A549 treated with ZK216348 at 1 μM for 4 hours (cell line): Measurements from ENCODE around the gene ISL2. TPM values are rescaled to one million over a fixed set of nuclear protein-coding genes. Genes with fewer than 3 reads are reported as not detected.

Experiments used
- total RNA-seq: library from RNA; stranded (reverse); fragments of 200-300 nt; extraction: Qiagen RNA extraction; gene quantifications from 5 replicates; pipeline ENCODE4 v1.2.3, GENCODE V29; 2022; ENCODE audit warnings: low read depth

The ISL2 gene
- 1.8 to 4.7 TPM (median 4.0 TPM) in 5 replicates for total RNA-seq

GRCh38 chr15:76336254-76337058 lies at the start of gene ISL2:
ISL2 (plus strand) TSS chr15:76336773; CDS start chr15:76336884, 111 bp downstream.

DNA sequence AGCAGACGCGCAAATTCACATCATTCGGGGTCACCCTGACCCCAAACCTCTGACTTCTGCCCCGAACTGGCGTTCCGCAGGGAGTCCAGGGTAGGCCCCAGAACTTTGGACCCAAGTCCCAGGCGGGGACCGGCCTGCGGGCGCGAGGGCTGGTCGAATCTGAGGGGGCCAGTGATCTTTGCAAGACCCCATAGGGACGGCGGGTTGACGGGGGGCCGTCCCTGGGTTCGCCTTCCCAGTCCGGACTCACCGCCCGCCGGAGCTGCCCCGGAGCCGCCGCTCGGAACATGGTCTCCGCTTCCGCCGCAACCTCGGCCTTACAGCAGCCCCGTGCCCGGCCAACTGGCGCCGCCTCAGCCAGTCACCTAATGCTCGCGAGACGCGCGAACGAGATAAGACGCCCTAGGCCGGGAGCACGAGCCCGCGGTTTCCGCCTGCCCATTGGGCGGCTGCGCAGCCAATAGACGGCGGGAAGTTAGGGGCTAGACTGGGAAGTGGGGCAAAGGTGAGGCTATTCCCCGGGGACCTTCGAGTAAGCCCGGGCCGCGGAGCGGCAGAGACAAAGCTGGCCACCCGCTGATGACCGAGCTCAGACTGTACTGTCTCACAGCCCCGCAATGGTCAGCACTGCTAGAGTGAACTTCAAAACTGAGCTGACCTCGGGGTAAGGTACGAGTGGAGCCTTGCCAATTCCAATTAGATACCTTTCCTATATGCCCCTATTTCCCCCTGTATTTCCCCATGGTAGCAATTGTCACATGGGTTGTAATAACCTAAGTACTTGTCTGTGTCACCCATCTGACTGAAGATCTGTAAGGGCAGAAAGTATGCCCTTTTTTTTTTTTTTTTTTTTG lies 25.2 kb upstream of the ISL2 start, which contains the start of gene ETFA:
Gene ETFA, minus strand, starts transcription at position 370 of the 854 bp plus-strand sequence. Its CDS starts 81 bp downstream, at position 289.

Other genes starting within 250 kb of the ISL2 start
- 238 to 274 TPM (median 246 TPM) in 5 replicates for gene ETFA, start 25.3 kb upstream of the ISL2 start, total RNA-seq